Skeletal muscle tissue (tissue), 5 donors: ENCODE results near the gene PLEKHH3. TPM values are rescaled to one million over a fixed set of nuclear protein-coding genes. Genes with fewer than 3 reads are reported as not detected.

Source experiments
- H3K27ac ChIP-seq: one replicate; pipeline ENCODE4 v1.7.0; 2013; ENCODE audit warnings: mild to moderate bottlenecking, low read depth, low read length, inconsistent platforms
- H3K27me3 ChIP-seq, 3 donors: one replicate each; pipeline ENCODE4 v1.7.0; 2013; ENCODE audit warnings: low read length in 3 of 3; ENCODE audit not compliant: control insufficient read depth in 3 of 3, insufficient read depth in 3 of 3
- H3K36me3 ChIP-seq, 3 donors: one replicate each; pipeline ENCODE4 v1.7.0; 2013; ENCODE audit warnings: low read length in 3 of 3; ENCODE audit not compliant: control insufficient read depth in 3 of 3, insufficient read depth in 3 of 3
- H3K4me1 ChIP-seq, 3 donors: one replicate each; pipeline ENCODE4 v1.7.0; 2013; ENCODE audit warnings: low read length in 3 of 3, mild to moderate bottlenecking in 3 of 3; ENCODE audit not compliant: control insufficient read depth in 3 of 3, insufficient read depth in 3 of 3
- H3K4me3 ChIP-seq, 3 donors: one replicate each; pipeline ENCODE4 v1.7.0; 2013; ENCODE audit warnings: low read length in 3 of 3
- H3K9ac ChIP-seq, 3 donors: one replicate each; pipeline ENCODE4 v1.7.0; 2013; ENCODE audit warnings: low read length in 3 of 3, mild to moderate bottlenecking in 3 of 3, moderate library complexity in 2 of 3, low read depth in 1 of 3
- H3K9me3 ChIP-seq, 3 donors: one replicate each; pipeline ENCODE4 v1.7.0; 2013; ENCODE audit warnings: low read length in 3 of 3; ENCODE audit not compliant: control insufficient read depth in 3 of 3
- small RNA-seq: library from RNA; depleted of rRNA; stranded (forward); fragments of <200 nt; gene quantifications from one replicate; pipeline ENCODE3, GENCODE V24; 2014
- total RNA-seq: library from RNA; depleted of rRNA; stranded (reverse); fragments of >200 nt; gene quantifications from one replicate; pipeline ENCODE4 v1.2.3, GENCODE V29; 2014
- donor health status: Osteomylitis.

PLEKHH3 gene
- total RNA-seq, 1 donor from 2014 or later: 20.4 TPM

- Histone ChIP-seq H3K4me3 (peak overlapping the region; percentile 54 to 70 (median 63)), H3K27ac (peak overlapping the region; percentile 94), H3K9ac (peak overlapping the region; percentile 74 to 86 (median 85)), H3K27me3 (no peaks in the 10 kb centered on the region), H3K4me1 (peaks cover 19 to 27% (median 24%) of the 10 kb centered on the region in 3 donors), H3K36me3 (peaks cover 19 to 20% (median 20%) of the 10 kb centered on the region in 3 donors), H3K9me3 (no peaks in the 10 kb centered on the region)
Observed at GRCh38 chr17:42618442-42619150, 58.2 kb downstream of the PLEKHH3 start.

GRCh38 chr17:42617956-42618431, 58.8 kb downstream of the PLEKHH3 start:
- peaks cover 23 to 26% (median 26%) of the 10 kb centered on the region in 3 donors for H3K36me3 ChIP-seq
- peaks cover 19 to 27% (median 24%) of the 10 kb centered on the region in 3 donors for H3K4me1 ChIP-seq
- H3K9me3 ChIP-seq: no peaks in the 10 kb centered on the region
- H3K9ac ChIP-seq: peak overlapping the region; percentile 74 to 86 (median 85)
- peak overlapping the region; percentile 27 to 70 (median 63) for H3K4me3 ChIP-seq
- H3K27ac ChIP-seq: peak overlapping the region; percentile 94
- H3K27me3 ChIP-seq: no peaks in the 10 kb centered on the region

Small RNA genes within 50 kb of the gene (small RNA-seq; reads per million reads assigned to genes)
- gene MIR6780A: not detected

Other genes starting within 250 kb of the PLEKHH3 start
- 66.8 TPM for gene ATP6V0A1, start 218.1 kb downstream of the PLEKHH3 start, total RNA-seq
- gene NAGLU, start 140.8 kb downstream of the PLEKHH3 start, total RNA-seq: 14.1 TPM
- gene HSD17B1, start 124.1 kb downstream of the PLEKHH3 start, total RNA-seq: 1.6 TPM
- gene COASY, start 114.8 kb downstream of the PLEKHH3 start, total RNA-seq: 6.3 TPM
- 21.9 TPM for gene MLX, start 109.9 kb downstream of the PLEKHH3 start, total RNA-seq
- gene PSMC3IP, start 99.3 kb downstream of the PLEKHH3 start, total RNA-seq: 2.1 TPM
- gene RETREG3, start 67.6 kb downstream of the PLEKHH3 start, total RNA-seq: 47.5 TPM
- 13.0 TPM for gene TUBG1, start 67.3 kb downstream of the PLEKHH3 start, total RNA-seq
- 1.6 TPM for gene TUBG2, start 17.7 kb downstream of the PLEKHH3 start, total RNA-seq
- gene CCR10, start 4.8 kb upstream of the PLEKHH3 start, total RNA-seq: 0.52 TPM
- 8.9 TPM for gene CNTNAP1, start 5.5 kb upstream of the PLEKHH3 start, total RNA-seq
- 13.0 TPM for gene EZH1, start 68.0 kb upstream of the PLEKHH3 start, total RNA-seq
- gene RAMP2, start 84.2 kb upstream of the PLEKHH3 start, total RNA-seq: 16.2 TPM
- gene VPS25, start 96.5 kb upstream of the PLEKHH3 start, total RNA-seq: 38.6 TPM
- not detected for gene WNK4, start 103.6 kb upstream of the PLEKHH3 start, total RNA-seq
- gene COA3, start 121.7 kb upstream of the PLEKHH3 start, total RNA-seq: 99.2 TPM
- 1.0 TPM for gene CNTD1, start 121.9 kb upstream of the PLEKHH3 start, total RNA-seq
- 44.9 TPM for gene BECN1, start 147.3 kb upstream of the PLEKHH3 start, total RNA-seq
- 31.8 TPM for gene PSME3, start 156.4 kb upstream of the PLEKHH3 start, total RNA-seq
- gene AOC2, start 167.6 kb upstream of the PLEKHH3 start, total RNA-seq: 0.52 TPM
- 16.2 TPM for gene AOC3, start 174.2 kb upstream of the PLEKHH3 start, total RNA-seq
- not detected for gene G6PC1, start 223.8 kb upstream of the PLEKHH3 start, total RNA-seq